ENCODE results near the gene PACSIN2.
"Not testable (repeated sequence)": the region's sequence is repeated elsewhere in the genome, so short reads cannot be mapped to it uniquely, and the experiment has no call there.

Gene PACSIN2

DNA sequence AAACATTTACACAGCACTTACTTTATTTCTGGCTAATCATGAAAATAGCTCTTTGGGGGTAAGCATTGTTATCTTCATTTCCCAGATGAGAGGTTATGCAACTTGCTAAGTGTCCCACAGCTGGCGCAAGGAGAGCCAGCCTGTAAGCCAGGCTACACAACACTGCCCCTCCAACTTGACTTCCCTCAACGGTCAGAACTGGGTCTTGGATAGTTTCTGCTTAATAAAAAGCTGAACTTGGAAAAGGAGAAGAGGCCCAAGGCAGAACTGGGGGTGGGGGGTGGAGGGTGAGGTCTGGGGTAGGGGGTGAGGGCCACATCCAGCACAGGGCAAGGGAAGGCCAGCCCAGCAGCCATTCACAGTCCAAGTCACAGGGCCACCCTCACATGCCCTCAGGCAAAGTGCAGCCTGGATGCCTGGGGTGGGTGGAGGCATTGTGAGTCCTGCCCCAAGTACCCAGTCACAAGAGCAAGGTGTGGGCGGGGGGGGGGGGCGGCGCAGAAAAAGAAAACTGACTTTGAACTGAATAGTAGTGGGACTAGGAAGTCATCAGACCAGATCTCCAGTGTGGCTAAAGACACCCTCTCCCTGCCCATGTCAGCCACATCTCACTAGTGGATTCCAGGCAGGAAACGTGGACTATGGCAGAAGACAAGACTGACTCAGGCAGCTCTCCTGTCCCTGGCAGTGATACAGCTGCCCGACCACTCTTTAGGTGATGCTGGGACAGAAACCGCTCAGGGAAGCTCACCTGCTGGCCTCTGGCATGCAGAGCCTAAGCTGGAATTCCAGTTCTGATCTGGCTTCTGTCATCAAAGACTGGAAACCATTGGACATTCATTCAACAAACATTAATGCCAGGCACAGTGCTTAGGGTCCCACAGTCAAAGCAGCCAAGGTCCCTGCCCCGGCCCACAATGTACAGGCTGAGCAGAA lies 52.4 kb downstream of the PACSIN2 start:
- H3K9ac ChIP-seq (ENCODE audit: low read depth, low read length): no peak overlapping the region
- 79% methylated on average over 7 of the region's 9 CpGs for WGBS
- no peaks in the 10 kb centered on the region for H3K27me3 ChIP-seq (ENCODE audit: insufficient read depth, low read length)
- peaks cover 70% of the 10 kb centered on the region for H3K4me1 ChIP-seq (ENCODE audit: insufficient read depth, low read length)
- H3K36me3 ChIP-seq (ENCODE audit: insufficient read depth, low read length): peaks cover 3% of the 10 kb centered on the region; the same call in 1 of the 2 replicates
- H3K4me3 ChIP-seq (ENCODE audit: low read length): no peak overlapping the region
- no peaks in the 10 kb centered on the region for H3K9me3 ChIP-seq (ENCODE audit: insufficient read depth, low read depth, low read length)
- H3K27ac ChIP-seq (ENCODE audit: low read depth, low read length): no peak overlapping the region

DNA sequence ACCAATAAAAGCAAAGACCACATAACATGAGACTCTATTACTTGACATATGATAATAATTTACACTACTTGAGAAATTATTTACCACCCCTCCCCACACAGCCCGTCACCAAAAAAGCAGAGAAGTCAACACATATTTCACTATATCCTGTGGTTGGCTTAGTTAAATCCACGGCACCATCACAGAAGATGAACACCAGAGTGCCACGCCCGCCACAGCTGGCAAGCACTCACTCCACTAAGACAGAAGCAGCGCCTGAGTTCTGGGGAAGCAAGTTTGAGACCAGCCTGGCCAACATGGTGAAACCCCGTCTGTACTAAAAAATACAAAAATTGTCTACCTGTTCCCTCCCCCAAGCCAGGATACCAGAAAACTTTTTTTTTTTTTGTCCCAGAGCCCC lies 53.1 kb downstream of the PACSIN2 start:
- H3K4me3 ChIP-seq (ENCODE audit: low read length): no peak overlapping the region
- H3K36me3 ChIP-seq (ENCODE audit: insufficient read depth, low read length): peaks cover 3% of the 10 kb centered on the region; the same call in 1 of the 2 replicates
- H3K9me3 ChIP-seq (ENCODE audit: insufficient read depth, low read depth, low read length): no peaks in the 10 kb centered on the region
- H3K4me1 ChIP-seq (ENCODE audit: insufficient read depth, low read length): peaks cover 75% of the 10 kb centered on the region
- H3K27ac ChIP-seq (ENCODE audit: low read depth, low read length): no peak overlapping the region
- H3K27me3 ChIP-seq (ENCODE audit: insufficient read depth, low read length): no peaks in the 10 kb centered on the region
- H3K9ac ChIP-seq (ENCODE audit: low read depth, low read length): no peak overlapping the region
- 93% methylated on average over 6 of the region's 6 CpGs for WGBS

DNA sequence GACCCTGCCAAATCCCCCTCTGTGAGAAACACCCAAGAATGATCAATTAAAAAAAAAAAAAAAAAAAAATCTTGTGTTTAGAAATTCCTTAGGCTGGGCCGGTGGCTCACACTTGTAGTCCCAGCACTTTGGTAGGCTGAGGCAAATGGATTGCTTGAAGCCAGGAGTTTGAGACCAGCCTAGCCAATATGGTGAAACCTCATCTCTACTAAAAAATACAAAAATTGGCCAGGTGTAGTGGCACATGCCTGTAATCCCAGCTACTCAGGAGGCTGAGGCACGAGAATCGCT lies 53.6 kb downstream of the PACSIN2 start:
- H3K4me1 ChIP-seq (ENCODE audit: insufficient read depth, low read length): peaks cover 73% of the 10 kb centered on the region
- H3K9ac ChIP-seq (ENCODE audit: low read depth, low read length); H3K27ac ChIP-seq (ENCODE audit: low read depth, low read length); H3K36me3 ChIP-seq (ENCODE audit: insufficient read depth, low read length); H3K9me3 ChIP-seq (ENCODE audit: insufficient read depth, low read depth, low read length); H3K27me3 ChIP-seq (ENCODE audit: insufficient read depth, low read length); H3K4me3 ChIP-seq (ENCODE audit: low read length): not testable (repeated sequence)
- 82% methylated on average over 3 of the region's 3 CpGs for WGBS

DNA sequence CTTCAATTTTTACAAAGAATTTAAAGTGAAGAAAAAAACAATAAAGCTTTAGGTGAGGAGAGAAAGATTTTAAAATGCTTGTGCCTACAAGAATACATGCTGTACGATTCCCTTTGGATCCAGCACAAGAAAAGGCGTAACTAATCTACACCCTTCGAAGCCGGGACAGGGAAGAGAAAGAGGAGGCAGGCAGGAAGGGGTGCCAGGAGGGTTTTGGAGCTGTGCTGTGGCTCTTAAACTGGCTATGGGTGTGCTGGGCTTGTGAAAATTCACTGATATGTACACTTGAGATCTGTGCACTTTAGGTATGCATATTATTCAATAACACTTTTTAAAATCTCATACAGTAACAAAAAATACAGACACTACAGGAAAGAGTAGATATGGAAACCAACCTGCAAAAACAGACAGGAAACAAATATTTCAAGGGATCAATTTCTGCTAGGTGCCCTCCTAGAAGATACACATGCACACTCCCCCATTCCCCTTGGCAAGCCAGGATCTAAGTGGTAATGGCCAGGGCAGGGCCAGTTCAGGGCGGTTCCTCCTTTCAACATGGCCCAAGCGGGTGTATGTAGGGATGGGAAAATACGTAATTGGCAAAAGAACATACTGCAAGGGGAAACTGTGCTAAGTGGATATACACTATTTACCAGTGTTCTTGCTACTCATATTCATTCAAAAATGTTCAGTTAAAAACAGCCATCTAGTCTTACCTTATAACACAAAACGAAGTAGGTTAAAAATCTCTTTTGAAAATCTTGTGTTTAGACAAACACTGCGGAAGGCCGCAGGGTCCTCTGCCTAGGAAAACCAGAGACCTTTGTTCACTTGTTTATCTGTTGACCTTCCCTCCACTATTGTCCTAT lies 54.2 kb downstream of the PACSIN2 start:
- Histone ChIP-seq H3K9ac (ENCODE audit: low read depth, low read length) (no peak overlapping the region; the same call in 1 of the 2 replicates), H3K27me3 (ENCODE audit: insufficient read depth, low read length) (no peaks in the 10 kb centered on the region), H3K4me3 (ENCODE audit: low read length) (no peak overlapping the region), H3K27ac (ENCODE audit: low read depth, low read length) (peak overlapping the region; percentile 25; the same call in 1 of the 2 replicates), H3K9me3 (ENCODE audit: insufficient read depth, low read depth, low read length) (0 out of 2 replicates have a peak, but pooled peaks cover 4% of the 10 kb centered on the region), H3K36me3 (ENCODE audit: insufficient read depth, low read length) (no peaks in the 10 kb centered on the region), H3K4me1 (ENCODE audit: insufficient read depth, low read length) (peaks cover 68% of the 10 kb centered on the region)
- whole genome bisulfite sequencing: 86% methylated on average over 10 of the region's 10 CpGs

DNA sequence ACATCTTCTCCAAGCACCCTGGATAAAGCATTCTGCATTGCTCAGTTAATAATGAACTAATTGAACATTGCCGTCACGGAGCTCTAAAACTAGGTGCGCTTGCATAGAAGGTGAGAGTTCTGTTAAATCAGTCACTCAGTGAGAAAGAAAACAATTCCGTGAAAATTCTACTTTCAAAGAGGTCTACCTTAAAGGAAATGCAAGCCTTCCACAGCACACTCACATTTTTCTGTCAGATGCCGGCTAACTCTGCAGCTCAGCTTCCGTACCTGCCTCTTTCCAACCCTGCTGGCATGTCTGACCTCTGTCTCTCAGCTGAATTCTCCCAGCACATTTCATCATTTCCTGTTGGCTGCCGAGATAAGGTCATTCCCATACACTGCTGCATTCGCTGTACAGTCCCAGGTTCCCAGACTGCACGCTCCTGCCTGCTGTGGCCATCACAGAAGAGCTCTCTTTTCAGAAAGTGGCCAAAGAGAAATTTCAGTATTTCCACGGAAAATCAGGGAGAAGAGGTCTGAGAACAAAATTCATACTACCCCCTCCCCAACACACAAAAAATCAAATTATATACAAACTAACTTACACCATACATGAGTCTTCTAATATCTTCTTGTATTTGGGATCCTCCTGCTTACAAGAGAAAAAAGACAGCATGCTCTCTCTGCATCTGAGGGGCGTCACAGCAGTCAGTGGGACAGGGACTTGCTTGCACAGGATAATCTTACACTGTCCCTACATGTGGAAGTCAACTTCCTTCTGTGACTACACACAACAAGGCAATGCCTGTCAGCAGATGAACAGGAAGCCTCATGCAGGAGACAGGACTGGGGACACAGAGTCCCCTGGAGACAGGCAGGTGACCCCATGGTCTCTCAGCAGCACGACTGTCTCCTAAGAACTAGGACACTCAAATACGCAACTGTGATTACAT lies 55.1 kb downstream of the PACSIN2 start:
- Histone ChIP-seq H3K9ac (ENCODE audit: low read depth, low read length) (peak overlapping the region; percentile 27), H3K4me1 (ENCODE audit: insufficient read depth, low read length) (peaks cover 60% of the 10 kb centered on the region), H3K27ac (ENCODE audit: low read depth, low read length) (peak overlapping the region; percentile 25), H3K36me3 (ENCODE audit: insufficient read depth, low read length) (no peaks in the 10 kb centered on the region), H3K9me3 (ENCODE audit: insufficient read depth, low read depth, low read length) (0 out of 2 replicates have a peak, but pooled peaks cover 6% of the 10 kb centered on the region), H3K4me3 (ENCODE audit: low read length) (no peak overlapping the region), H3K27me3 (ENCODE audit: insufficient read depth, low read length) (no peaks in the 10 kb centered on the region)
- WGBS: 66% methylated on average over 13 of the region's 13 CpGs

DNA sequence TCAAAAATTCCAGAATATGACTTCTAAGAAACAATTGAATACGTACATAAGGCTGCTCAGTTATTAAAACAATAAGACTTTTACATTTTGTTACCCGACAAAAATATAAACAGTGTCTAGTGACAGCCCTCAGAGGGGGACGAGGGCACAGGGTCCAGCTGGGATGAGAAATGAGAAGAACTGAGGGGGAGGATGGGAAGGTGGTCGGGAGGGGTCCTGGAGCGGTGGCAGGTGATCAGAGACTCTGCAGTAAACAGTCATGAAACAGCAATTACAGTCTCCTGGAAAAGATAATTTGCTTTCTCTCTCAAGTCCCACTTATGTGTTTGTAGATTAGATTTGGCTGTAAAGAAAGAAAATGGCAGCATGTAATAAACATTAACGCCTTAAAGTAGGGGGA lies 56.0 kb downstream of the PACSIN2 start:
- H3K36me3 ChIP-seq (ENCODE audit: insufficient read depth, low read length): no peaks in the 10 kb centered on the region
- H3K4me3 ChIP-seq (ENCODE audit: low read length): no peak overlapping the region
- H3K9me3 ChIP-seq (ENCODE audit: insufficient read depth, low read depth, low read length): 0 out of 2 replicates have a peak, but pooled peaks cover 6% of the 10 kb centered on the region
- H3K9ac ChIP-seq (ENCODE audit: low read depth, low read length): no peak overlapping the region
- 96% methylated on average over 6 of the region's 6 CpGs for WGBS
- H3K4me1 ChIP-seq (ENCODE audit: insufficient read depth, low read length): peaks cover 54% of the 10 kb centered on the region
- H3K27me3 ChIP-seq (ENCODE audit: insufficient read depth, low read length): no peaks in the 10 kb centered on the region
- no peak overlapping the region for H3K27ac ChIP-seq (ENCODE audit: low read depth, low read length)

DNA sequence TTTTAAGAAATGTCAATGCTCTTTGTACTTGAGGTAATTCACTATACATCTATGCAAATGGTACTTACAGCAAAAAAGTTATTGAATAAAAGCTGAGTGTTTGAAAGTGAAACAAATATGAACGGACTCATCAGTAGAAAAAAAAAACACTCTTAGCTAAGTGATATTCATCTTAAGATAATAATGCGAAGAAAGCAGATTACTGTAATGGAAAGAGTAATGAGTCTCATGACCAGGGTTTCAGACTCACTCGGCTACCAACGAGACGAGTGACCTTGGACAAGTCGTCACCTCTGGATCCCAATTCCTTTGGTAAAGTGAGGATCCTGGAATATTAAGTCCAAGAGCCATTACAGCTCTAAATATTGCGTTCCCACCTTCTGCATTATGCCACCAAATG lies 57.0 kb downstream of the PACSIN2 start:
- H3K27ac ChIP-seq (ENCODE audit: low read depth, low read length): no peak overlapping the region
- no peaks in the 10 kb centered on the region for H3K36me3 ChIP-seq (ENCODE audit: insufficient read depth, low read length)
- H3K4me3 ChIP-seq (ENCODE audit: low read length): no peak overlapping the region
- WGBS: 88% methylated on average over 6 of the region's 7 CpGs
- H3K27me3 ChIP-seq (ENCODE audit: insufficient read depth, low read length): no peaks in the 10 kb centered on the region
- H3K9ac ChIP-seq (ENCODE audit: low read depth, low read length): no peak overlapping the region
- 0 out of 2 replicates have a peak, but pooled peaks cover 6% of the 10 kb centered on the region for H3K9me3 ChIP-seq (ENCODE audit: insufficient read depth, low read depth, low read length)
- H3K4me1 ChIP-seq (ENCODE audit: insufficient read depth, low read length): peaks cover 44% of the 10 kb centered on the region

DNA sequence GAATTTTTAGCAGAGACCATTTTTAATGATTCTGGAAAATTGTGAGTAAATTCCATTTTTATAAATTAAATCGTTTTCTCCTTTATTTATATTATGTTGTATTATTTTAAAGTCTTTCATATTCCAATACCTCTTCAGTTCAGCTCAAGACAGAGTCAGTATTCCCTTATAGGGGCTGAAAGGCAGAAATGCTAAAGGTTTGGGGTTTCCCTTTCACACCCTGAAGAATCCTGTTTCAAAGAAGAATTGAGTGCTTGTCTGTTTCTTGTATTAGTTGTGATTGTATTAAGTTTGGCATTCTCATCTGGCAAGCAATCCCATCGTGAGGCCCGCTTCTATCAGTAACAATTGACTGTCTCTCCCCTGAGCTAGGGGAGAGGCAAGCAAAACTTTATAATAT lies 57.4 kb downstream of the PACSIN2 start:
- Histone ChIP-seq H3K4me1 (ENCODE audit: insufficient read depth, low read length) (peaks cover 41% of the 10 kb centered on the region), H3K4me3 (ENCODE audit: low read length) (no peak overlapping the region), H3K27ac (ENCODE audit: low read depth, low read length) (no peak overlapping the region), H3K36me3 (ENCODE audit: insufficient read depth, low read length) (no peaks in the 10 kb centered on the region), H3K27me3 (ENCODE audit: insufficient read depth, low read length) (no peaks in the 10 kb centered on the region), H3K9me3 (ENCODE audit: insufficient read depth, low read depth, low read length) (0 out of 2 replicates have a peak, but pooled peaks cover 6% of the 10 kb centered on the region), H3K9ac (ENCODE audit: low read depth, low read length) (no peak overlapping the region)
- WGBS: 90% methylated on average over 2 of the region's 3 CpGs

DNA sequence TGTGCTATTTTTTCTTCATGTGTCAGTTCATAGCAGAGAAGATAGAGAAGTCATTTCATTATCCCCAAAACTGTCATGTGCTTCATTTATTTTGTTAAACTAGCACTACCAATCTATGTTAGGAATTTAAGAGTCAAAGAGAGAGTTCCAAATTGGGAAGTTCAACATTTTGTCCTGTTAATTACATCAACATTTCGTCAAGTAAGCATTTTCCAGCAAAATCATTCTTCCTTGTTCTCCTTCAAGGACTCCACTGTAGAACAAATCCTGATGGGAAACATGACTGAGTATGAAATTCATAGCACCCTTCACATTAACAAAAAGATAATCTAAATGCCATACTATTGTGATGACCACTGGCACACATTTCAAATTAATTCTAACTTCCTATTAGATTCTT lies 59.1 kb downstream of the PACSIN2 start:
- WGBS: 100% methylated on average over 1 of the region's 1 CpG
- Histone ChIP-seq H3K9ac (ENCODE audit: low read depth, low read length) (no peak overlapping the region), H3K4me1 (ENCODE audit: insufficient read depth, low read length) (peaks cover 35% of the 10 kb centered on the region), H3K4me3 (ENCODE audit: low read length) (no peak overlapping the region), H3K27ac (ENCODE audit: low read depth, low read length) (no peak overlapping the region), H3K36me3 (ENCODE audit: insufficient read depth, low read length) (no peaks in the 10 kb centered on the region), H3K27me3 (ENCODE audit: insufficient read depth, low read length) (no peaks in the 10 kb centered on the region), H3K9me3 (ENCODE audit: insufficient read depth, low read depth, low read length) (0 out of 2 replicates have a peak, but pooled peaks cover 6% of the 10 kb centered on the region)

DNA sequence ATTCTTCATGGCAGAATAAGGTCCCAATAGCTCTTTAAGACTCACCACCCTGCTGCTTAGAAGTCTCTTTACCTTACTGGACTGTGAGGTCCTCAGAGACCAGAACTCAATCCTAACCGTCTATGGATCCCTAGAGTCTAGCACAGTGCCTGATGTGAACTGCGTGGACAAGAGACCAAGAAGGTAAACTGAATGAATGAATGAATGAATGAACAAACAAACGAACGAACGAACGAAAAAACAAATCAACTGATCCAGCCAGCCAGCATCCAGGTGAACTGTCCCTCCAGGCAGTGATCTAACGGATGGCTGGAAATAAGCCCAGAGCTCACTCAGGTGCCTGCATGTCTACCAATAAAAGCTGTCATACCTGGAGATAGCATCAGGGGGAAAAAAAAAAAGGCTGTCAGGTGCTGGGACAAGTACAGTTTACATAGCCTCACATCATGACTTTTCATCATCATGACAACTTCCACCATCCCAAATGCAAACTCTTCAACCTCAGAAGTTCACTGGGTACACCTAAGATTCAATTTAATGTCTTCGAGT lies 59.8 kb downstream of the PACSIN2 start:
- Histone ChIP-seq H3K36me3 (ENCODE audit: insufficient read depth, low read length) (no peaks in the 10 kb centered on the region), H3K4me1 (ENCODE audit: insufficient read depth, low read length) (peaks cover 28% of the 10 kb centered on the region), H3K4me3 (ENCODE audit: low read length) (no peak overlapping the region), H3K9ac (ENCODE audit: low read depth, low read length) (no peak overlapping the region), H3K9me3 (ENCODE audit: insufficient read depth, low read depth, low read length) (0 out of 2 replicates have a peak, but pooled peaks cover 6% of the 10 kb centered on the region), H3K27ac (ENCODE audit: low read depth, low read length) (no peak overlapping the region), H3K27me3 (ENCODE audit: insufficient read depth, low read length) (no peaks in the 10 kb centered on the region)
- 97% methylated on average over 8 of the region's 8 CpGs for WGBS

Data from HUES64 (cell line).